Kidney capillary endothelial cell (primary cell): ENCODE data around the gene CENPL.

Experiments
- DNase-seq: peaks from one replicate; pipeline ENCODE4 v3.0.0-alpha.2; 2018; ENCODE audit warnings: low spot score

Gene CENPL

DNA sequence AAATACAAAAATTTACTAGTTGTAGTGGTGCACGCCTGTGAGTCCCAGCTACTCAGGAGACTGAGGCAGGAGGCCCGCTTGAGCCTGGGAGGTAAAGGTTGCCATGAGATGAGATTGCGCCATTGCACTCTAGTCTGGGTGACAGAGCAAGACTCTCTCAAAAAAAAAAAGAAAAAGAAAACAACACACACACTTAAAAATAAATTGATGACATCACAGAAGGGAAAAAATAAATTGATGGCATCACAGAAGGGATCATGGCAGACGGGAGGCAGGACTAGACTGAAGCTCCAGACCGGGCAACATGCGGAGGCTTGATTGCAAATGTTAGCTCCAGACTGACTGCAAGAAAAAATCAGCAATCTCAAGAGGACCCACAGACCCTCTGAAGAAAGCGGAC, 66.6 kb downstream of the CENPL start:
- DNase-seq: no peak

GRCh38 chr1:173757666-173758065, 67.0 kb downstream of the CENPL start:
- no peak for DNase-seq

DNA sequence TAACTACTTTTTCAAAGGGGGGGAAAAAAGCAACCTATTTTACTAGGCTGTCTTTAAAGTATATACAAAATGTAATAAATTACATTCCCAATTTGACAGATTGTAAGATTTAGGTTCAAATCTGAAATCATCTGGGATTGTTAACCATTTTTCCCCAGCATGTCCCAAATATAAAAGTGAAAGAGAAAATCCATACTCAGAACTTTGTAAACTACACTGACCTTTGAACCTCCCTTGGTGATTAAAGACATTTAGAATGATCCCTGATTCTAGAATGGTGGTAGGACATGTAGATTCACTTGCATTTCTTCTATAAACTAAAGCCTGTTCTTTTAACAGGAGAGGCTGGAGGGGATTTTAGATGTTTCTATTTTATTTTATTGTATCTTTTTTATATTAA, 70.9 kb downstream of the CENPL start:
- DNase-seq: no peak
